C4-2B (cell line): ENCODE data around the gene KDM3A.

Experiments used
- H3K27ac ChIP-seq: fragments of 450-650 bp; 2 replicates; pipeline ENCODE4 v1.5.1; 2017
- CTCF ChIP-seq: fragments of 450-650 bp; conservative IDR thresholded peaks from 2 replicates; pipeline ENCODE4 v1.5.1; 2017; ENCODE audit warnings: mild to moderate bottlenecking
- ZFX ChIP-seq: fragments of 450-650 bp; IDR thresholded peaks from 2 replicates; pipeline ENCODE4 v1.6.1; 2017

The KDM3A gene

GRCh38 chr2:86445436-86445835, 4.3 kb downstream of the KDM3A start:
- no peak overlapping the region for H3K27ac ChIP-seq
- no peak for TF ChIP-seq CTCF
- TF ChIP-seq ZFX: no peak

DNA sequence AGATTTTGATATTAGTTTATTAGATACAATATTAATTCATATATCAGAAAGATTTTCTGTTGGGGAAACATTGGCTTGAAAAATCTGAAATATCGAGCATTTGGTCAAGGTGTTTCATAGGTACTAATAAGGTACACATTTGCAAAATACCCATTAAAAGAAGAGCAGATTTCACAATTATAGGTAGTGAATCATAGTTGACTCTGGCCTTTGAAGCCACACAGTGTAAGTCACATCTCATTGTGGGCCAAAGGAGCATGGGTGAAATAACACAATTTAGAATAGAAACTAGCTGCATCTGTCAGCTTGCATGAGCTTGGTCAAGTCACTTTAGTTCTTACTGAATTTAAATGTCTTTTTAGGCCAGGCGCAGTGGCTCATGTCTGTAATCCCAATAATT, 4.9 kb downstream of the KDM3A start:
- TF ChIP-seq CTCF: no peak
- no peak for TF ChIP-seq ZFX
- H3K27ac ChIP-seq: no peak overlapping the region

GRCh38 chr2:86453836-86454235, 12.7 kb downstream of the KDM3A start:
- TF ChIP-seq ZFX (no peak), CTCF (no peak)
- no peak overlapping the region for H3K27ac ChIP-seq

- no peak overlapping the region for H3K27ac ChIP-seq
- TF ChIP-seq ZFX (no peak), CTCF (no peak)
Observed at GRCh38 chr2:86454238-86454637, 13.1 kb downstream of the KDM3A start.

- TF ChIP-seq ZFX (no peak), CTCF (no peak)
- H3K27ac ChIP-seq: no peak overlapping the region
Observed at GRCh38 chr2:86455181-86455580, 14.0 kb downstream of the KDM3A start.

DNA sequence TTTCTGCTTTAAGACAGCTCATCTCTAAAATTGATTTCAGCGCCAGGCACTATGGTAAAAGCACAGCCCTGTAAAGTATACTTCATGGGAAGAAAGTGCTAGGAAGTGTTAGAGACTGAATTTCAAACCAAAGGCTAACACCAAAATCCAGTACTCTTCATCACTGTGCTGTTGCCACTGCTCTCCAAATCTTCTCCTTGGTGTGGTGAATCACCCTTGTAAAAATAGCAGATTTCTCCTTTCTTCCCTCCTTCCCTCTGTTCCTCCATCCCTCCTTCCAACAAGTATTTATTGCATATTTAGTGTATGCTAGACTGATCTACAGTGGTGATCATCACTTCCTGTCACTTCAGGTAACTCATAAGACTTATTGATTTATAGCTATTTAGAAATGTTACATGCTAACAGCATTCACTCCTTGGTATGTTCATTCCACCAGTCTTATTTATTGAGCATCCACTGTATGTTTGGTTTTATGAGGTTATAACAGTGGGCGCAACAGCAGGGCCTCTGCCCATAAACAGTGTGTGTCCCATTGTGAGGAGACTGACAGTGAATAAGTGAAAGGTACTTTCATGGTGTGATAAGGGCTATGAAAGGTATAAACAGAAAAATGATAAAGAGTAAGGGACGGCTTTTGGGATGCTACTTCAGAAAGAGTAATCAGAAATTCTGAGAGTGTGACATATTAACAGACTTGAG, 20.0 kb downstream of the KDM3A start:
- TF ChIP-seq ZFX (no peak), CTCF (no peak)
- H3K27ac ChIP-seq: no peak overlapping the region

GRCh38 chr2:86464652-86465051, 23.5 kb downstream of the KDM3A start:
- TF ChIP-seq CTCF: no peak
- TF ChIP-seq ZFX: no peak
- no peak overlapping the region for H3K27ac ChIP-seq
